Measurements from ENCODE around the gene NAA60. TPM values are rescaled to one million over a fixed set of nuclear protein-coding genes. Genes with fewer than 3 reads are reported as not detected.

The NAA60 gene
- total and polyA plus RNA-seq, 2 of the 13 experiments (the other 11 are each of a cell fraction or from before 2014, with no cell fraction given): 14.7 to 32.0 TPM

GRCh38 chr16:3400779-3401688 is 42.4 kb upstream of the NAA60 start, which contains the start of the genes ZNF174 and ZSCAN32 (continued):
- no peak for TF ChIP-seq FUBP1 (CRISPR knock-in tag; IDR thresholded peaks at IDR 0.05; ENCODE audit: borderline replicate concordance)
- TF ChIP-seq ZNF569 (CRISPR knock-in tag; IDR thresholded peaks at IDR 0.05; ENCODE audit: borderline replicate concordance): no peak
- TF ChIP-seq ZFP36L1 (CRISPR knock-in tag; IDR thresholded peaks at IDR 0.05): no peak
- 0 out of 4 replicates have a peak, but pooled peaks of 1 of the 2 experiments have one; percentile 15 for TF ChIP-seq EP300 (IDR thresholded peaks at IDR 0.05; ENCODE audit: low read depth in 2 of 2, low read length in 2 of 2)
- peak; percentile 23; the same call in 1 of the 2 replicates for TF ChIP-seq EP300 (CRISPR knock-in tag; IDR thresholded peaks at IDR 0.05; ENCODE audit: borderline replicate concordance)
- no peak for TF ChIP-seq ZNF782 (CRISPR knock-in tag; IDR thresholded peaks at IDR 0.05; ENCODE audit: borderline replicate concordance)
- TF ChIP-seq ZNF776 (CRISPR knock-in tag; IDR thresholded peaks at IDR 0.05): peak; percentile 44
- TF ChIP-seq FOXA1 (IDR thresholded peaks at IDR 0.05): no peak
- TF ChIP-seq FOXA1 (CRISPR knock-in tag; IDR thresholded peaks at IDR 0.05): peak; percentile 69
- TF ChIP-seq NFIB (CRISPR knock-in tag; IDR thresholded peaks at IDR 0.05; ENCODE audit: borderline replicate concordance): no peak
- TF ChIP-seq, protein P1, sequence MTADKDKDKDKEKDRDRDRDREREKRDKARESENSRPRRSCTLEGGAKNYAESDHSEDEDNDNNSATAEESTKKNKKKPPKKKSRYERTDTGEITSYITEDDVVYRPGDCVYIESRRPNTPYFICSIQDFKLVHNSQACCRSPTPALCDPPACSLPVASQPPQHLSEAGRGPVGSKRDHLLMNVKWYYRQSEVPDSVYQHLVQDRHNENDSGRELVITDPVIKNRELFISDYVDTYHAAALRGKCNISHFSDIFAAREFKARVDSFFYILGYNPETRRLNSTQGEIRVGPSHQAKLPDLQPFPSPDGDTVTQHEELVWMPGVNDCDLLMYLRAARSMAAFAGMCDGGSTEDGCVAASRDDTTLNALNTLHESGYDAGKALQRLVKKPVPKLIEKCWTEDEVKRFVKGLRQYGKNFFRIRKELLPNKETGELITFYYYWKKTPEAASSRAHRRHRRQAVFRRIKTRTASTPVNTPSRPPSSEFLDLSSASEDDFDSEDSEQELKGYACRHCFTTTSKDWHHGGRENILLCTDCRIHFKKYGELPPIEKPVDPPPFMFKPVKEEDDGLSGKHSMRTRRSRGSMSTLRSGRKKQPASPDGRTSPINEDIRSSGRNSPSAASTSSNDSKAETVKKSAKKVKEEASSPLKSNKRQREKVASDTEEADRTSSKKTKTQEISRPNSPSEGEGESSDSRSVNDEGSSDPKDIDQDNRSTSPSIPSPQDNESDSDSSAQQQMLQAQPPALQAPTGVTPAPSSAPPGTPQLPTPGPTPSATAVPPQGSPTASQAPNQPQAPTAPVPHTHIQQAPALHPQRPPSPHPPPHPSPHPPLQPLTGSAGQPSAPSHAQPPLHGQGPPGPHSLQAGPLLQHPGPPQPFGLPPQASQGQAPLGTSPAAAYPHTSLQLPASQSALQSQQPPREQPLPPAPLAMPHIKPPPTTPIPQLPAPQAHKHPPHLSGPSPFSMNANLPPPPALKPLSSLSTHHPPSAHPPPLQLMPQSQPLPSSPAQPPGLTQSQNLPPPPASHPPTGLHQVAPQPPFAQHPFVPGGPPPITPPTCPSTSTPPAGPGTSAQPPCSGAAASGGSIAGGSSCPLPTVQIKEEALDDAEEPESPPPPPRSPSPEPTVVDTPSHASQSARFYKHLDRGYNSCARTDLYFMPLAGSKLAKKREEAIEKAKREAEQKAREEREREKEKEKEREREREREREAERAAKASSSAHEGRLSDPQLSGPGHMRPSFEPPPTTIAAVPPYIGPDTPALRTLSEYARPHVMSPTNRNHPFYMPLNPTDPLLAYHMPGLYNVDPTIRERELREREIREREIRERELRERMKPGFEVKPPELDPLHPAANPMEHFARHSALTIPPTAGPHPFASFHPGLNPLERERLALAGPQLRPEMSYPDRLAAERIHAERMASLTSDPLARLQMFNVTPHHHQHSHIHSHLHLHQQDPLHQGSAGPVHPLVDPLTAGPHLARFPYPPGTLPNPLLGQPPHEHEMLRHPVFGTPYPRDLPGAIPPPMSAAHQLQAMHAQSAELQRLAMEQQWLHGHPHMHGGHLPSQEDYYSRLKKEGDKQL (CRISPR knock-in tag; IDR thresholded peaks at IDR 0.05; ENCODE audit: low read depth): no peak
- TF ChIP-seq USF2 (IDR thresholded peaks at IDR 0.05; ENCODE audit: low read depth, low read length): no peak
- no peak for TF ChIP-seq USF2 (CRISPR knock-in tag; IDR thresholded peaks at IDR 0.05; ENCODE audit: borderline replicate concordance)
- TF ChIP-seq ZNF232 (CRISPR knock-in tag; IDR thresholded peaks at IDR 0.05; ENCODE audit: borderline replicate concordance): 0 out of 2 replicates have a peak, but pooled peaks have one; percentile 62
- no peak for TF ChIP-seq GPN1 (CRISPR knock-in tag; IDR thresholded peaks at IDR 0.05; ENCODE audit: borderline replicate concordance)
- TF ChIP-seq, protein P2, sequence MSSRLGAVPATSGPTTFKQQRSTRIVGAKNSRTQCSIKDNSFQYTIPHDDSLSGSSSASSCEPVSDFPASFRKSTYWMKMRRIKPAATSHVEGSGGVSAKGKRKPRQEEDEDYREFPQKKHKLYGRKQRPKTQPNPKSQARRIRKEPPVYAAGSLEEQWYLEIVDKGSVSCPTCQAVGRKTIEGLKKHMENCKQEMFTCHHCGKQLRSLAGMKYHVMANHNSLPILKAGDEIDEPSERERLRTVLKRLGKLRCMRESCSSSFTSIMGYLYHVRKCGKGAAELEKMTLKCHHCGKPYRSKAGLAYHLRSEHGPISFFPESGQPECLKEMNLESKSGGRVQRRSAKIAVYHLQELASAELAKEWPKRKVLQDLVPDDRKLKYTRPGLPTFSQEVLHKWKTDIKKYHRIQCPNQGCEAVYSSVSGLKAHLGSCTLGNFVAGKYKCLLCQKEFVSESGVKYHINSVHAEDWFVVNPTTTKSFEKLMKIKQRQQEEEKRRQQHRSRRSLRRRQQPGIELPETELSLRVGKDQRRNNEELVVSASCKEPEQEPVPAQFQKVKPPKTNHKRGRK (CRISPR knock-in tag; IDR thresholded peaks at IDR 0.05): no peak
